ENCODE measurements around the gene SARNP.
"Not testable (repeated sequence)": the region's sequence is repeated elsewhere in the genome, so short reads cannot be mapped to it uniquely, and the experiment has no call there.

SARNP gene

GRCh38 chr12:55838361-55838760 is 20.8 kb upstream of the SARNP start:
- no peak for DNase-seq

GRCh38 chr12:55834400-55834799 is 16.9 kb upstream of the SARNP start:
- DNase-seq: not testable (repeated sequence)

GRCh38 chr12:55833056-55833455 is 15.5 kb upstream of the SARNP start:
- no peak for DNase-seq

GRCh38 chr12:55831447-55831815 is 13.9 kb upstream of the SARNP start:
- DNase-seq: peak; percentile 43

- peak; percentile 69 for DNase-seq
Observed at GRCh38 chr12:55830601-55831446, 13.3 kb upstream of the SARNP start.

- peak; percentile 69 for DNase-seq
Observed at GRCh38 chr12:55829967-55830600, 12.6 kb upstream of the SARNP start.

- DNase-seq: no peak
Observed at GRCh38 chr12:55828357-55828756, 10.8 kb upstream of the SARNP start.

- no peak for DNase-seq
Observed at GRCh38 chr12:55827806-55828205, 10.3 kb upstream of the SARNP start.

- no peak for DNase-seq
Observed at GRCh38 chr12:55824726-55825125, 7.2 kb upstream of the SARNP start.

- DNase-seq: no peak
Observed at GRCh38 chr12:55823419-55823818, 5.9 kb upstream of the SARNP start.

- DNase-seq: peak; percentile 14
Observed at GRCh38 chr12:55822228-55822627, 4.7 kb upstream of the SARNP start.

- DNase-seq: peak; percentile 19
Observed at GRCh38 chr12:55820679-55821078, 3.2 kb upstream of the SARNP start.

GRCh38 chr12:55818886-55819285 is 1.4 kb upstream of the SARNP start:
- DNase-seq: no peak

- peak; percentile 83 for DNase-seq
Observed at GRCh38 chr12:55818140-55818728, 710 bp upstream of the SARNP start.

GRCh38 chr12:55816881-55817344 is 611 bp downstream of the SARNP start:
- DNase-seq: peak; percentile 34

- DNase-seq: no peak
Observed at GRCh38 chr12:55815473-55815872, 2.1 kb downstream of the SARNP start.

GRCh38 chr12:55814257-55814656 is 3.3 kb downstream of the SARNP start:
- DNase-seq: no peak

- no peak for DNase-seq
Observed at GRCh38 chr12:55812088-55812487, 5.4 kb downstream of the SARNP start.

GRCh38 chr12:55809274-55809673 is 8.2 kb downstream of the SARNP start:
- DNase-seq: no peak

GRCh38 chr12:55806982-55807381 is 10.5 kb downstream of the SARNP start:
- DNase-seq: no peak

- no peak for DNase-seq
Observed at GRCh38 chr12:55797550-55797949, 20.0 kb downstream of the SARNP start.

- peak; percentile 72 for DNase-seq
Observed at GRCh38 chr12:55797068-55797467, 20.5 kb downstream of the SARNP start.

GRCh38 chr12:55795950-55796349 is 21.6 kb downstream of the SARNP start:
- no peak for DNase-seq

- DNase-seq: no peak
Observed at GRCh38 chr12:55789893-55790292, 27.6 kb downstream of the SARNP start.

Measured in NCI-H82 (cell line).